Measurements from ENCODE around the gene SORBS2.

DNA sequence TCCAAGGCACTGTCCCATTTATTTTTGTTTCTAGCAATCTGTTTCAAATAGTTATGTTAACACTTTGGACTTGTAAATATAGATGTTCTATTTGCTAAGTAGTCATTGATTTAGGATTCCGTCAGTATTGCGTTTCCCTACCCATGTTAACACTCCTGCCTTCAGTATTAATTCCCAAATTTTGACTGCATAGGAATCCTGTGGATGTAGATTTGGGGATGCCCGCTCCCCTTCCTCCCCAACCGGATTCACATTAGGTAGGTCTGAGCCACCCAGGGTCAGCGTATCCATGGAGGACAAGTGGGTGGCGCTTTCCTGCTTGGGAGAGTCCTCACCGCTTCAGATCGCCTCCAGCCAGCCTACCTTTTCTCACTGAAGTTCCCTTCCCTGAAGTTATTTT, 1.1 kb upstream of the SORBS2 start:
- TF ChIP-seq, protein P1, sequence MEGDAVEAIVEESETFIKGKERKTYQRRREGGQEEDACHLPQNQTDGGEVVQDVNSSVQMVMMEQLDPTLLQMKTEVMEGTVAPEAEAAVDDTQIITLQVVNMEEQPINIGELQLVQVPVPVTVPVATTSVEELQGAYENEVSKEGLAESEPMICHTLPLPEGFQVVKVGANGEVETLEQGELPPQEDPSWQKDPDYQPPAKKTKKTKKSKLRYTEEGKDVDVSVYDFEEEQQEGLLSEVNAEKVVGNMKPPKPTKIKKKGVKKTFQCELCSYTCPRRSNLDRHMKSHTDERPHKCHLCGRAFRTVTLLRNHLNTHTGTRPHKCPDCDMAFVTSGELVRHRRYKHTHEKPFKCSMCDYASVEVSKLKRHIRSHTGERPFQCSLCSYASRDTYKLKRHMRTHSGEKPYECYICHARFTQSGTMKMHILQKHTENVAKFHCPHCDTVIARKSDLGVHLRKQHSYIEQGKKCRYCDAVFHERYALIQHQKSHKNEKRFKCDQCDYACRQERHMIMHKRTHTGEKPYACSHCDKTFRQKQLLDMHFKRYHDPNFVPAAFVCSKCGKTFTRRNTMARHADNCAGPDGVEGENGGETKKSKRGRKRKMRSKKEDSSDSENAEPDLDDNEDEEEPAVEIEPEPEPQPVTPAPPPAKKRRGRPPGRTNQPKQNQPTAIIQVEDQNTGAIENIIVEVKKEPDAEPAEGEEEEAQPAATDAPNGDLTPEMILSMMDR (IDR thresholded peaks at IDR 0.05) = no peak
- TF ChIP-seq POLR2A (IDR thresholded peaks at IDR 0.05; ENCODE audit: low read depth) (no peak), POLR2AphosphoS5 (IDR thresholded peaks at IDR 0.05) (no peak)
